ENCODE data around the gene STEAP3. TPM values are rescaled to one million over a fixed set of nuclear protein-coding genes. Genes with fewer than 3 reads are reported as not detected.

Gene STEAP3
- polyA plus RNA-seq, 3 donors from 2014 or later, result 0.83 to 1.9 TPM; not detected in 1

- no peak for DNase-seq
- H3K27ac Mint-ChIP-seq, result no peak overlapping the region
- H3K4me3 Mint-ChIP-seq, result no peak overlapping the region
- H3K27me3 Mint-ChIP-seq (ENCODE audit: low read depth in 3 of 3), result peaks cover 5 to 10% (median 6%) of the 10 kb centered on the region in 3 donors
- no peaks in the 10 kb centered on the region for H3K36me3 Mint-ChIP-seq
- no peaks in the 10 kb centered on the region for H3K9me3 Mint-ChIP-seq
- H3K4me1 Mint-ChIP-seq, result no peaks in the 10 kb centered on the region
Observed at GRCh38 chr2:119190321-119191111, 33.1 kb upstream of the STEAP3 start.

GRCh38 chr2:119192893-119193292 is 30.7 kb upstream of the STEAP3 start:
- H3K4me1 Mint-ChIP-seq, result no peaks in the 10 kb centered on the region
- no peaks in the 10 kb centered on the region for H3K36me3 Mint-ChIP-seq
- H3K27ac Mint-ChIP-seq, result no peak overlapping the region
- no peak for DNase-seq
- H3K9me3 Mint-ChIP-seq, result no peaks in the 10 kb centered on the region
- no peak overlapping the region for H3K4me3 Mint-ChIP-seq
- H3K27me3 Mint-ChIP-seq (ENCODE audit: low read depth in 3 of 3), result peaks cover 2 to 17% (median 13%) of the 10 kb centered on the region in 3 donors

- Mint-ChIP-seq H3K27me3 (ENCODE audit: low read depth in 3 of 3) (peaks cover 2 to 14% (median 13%) of the 10 kb centered on the region in 3 donors), H3K4me1 (no peaks in the 10 kb centered on the region), H3K36me3 (no peaks in the 10 kb centered on the region), H3K27ac (no peak overlapping the region), H3K9me3 (no peaks in the 10 kb centered on the region), H3K4me3 (no peak overlapping the region)
- no peak for DNase-seq
Observed at GRCh38 chr2:119195001-119195400, 28.6 kb upstream of the STEAP3 start.

GRCh38 chr2:119195887-119196286 is 27.7 kb upstream of the STEAP3 start:
- Mint-ChIP-seq H3K36me3 (no peaks in the 10 kb centered on the region), H3K27me3 (ENCODE audit: low read depth in 3 of 3) (peaks cover 2 to 17% (median 13%) of the 10 kb centered on the region in 3 donors)
- no peak for DNase-seq

GRCh38 chr2:119196301-119197125 is 27.1 kb upstream of the STEAP3 start:
- Mint-ChIP-seq H3K27me3 (ENCODE audit: low read depth in 3 of 3) (peaks cover 2 to 17% (median 13%) of the 10 kb centered on the region in 3 donors), H3K4me1 (no peaks in the 10 kb centered on the region), H3K27ac (peak overlapping the region in 1 of 6 donors; percentile 58), H3K36me3 (no peaks in the 10 kb centered on the region), H3K9me3 (no peaks in the 10 kb centered on the region), H3K4me3 (no peak overlapping the region)
- no peak for DNase-seq

More at GRCh38 chr2:119195887-119196286, 27.7 kb upstream of the STEAP3 start:
- H3K4me1 Mint-ChIP-seq, result no peaks in the 10 kb centered on the region
- no peak overlapping the region for H3K27ac Mint-ChIP-seq
- no peaks in the 10 kb centered on the region for H3K9me3 Mint-ChIP-seq
- no peak overlapping the region for H3K4me3 Mint-ChIP-seq

GRCh38 chr2:119197126-119197405 is 26.6 kb upstream of the STEAP3 start:
- Mint-ChIP-seq H3K4me1 (no peaks in the 10 kb centered on the region), H3K36me3 (no peaks in the 10 kb centered on the region), H3K27ac (no peak overlapping the region), H3K27me3 (ENCODE audit: low read depth in 3 of 3) (peaks cover 2 to 13% (median 13%) of the 10 kb centered on the region in 3 donors), H3K4me3 (no peak overlapping the region), H3K9me3 (no peaks in the 10 kb centered on the region)
- no peak for DNase-seq

- Mint-ChIP-seq H3K4me3 (no peak overlapping the region), H3K36me3 (no peaks in the 10 kb centered on the region), H3K4me1 (peaks cover 0 to under 1% of the 10 kb centered on the region in 2 donors), H3K27ac (no peak overlapping the region), H3K9me3 (no peaks in the 10 kb centered on the region), H3K27me3 (ENCODE audit: low read depth in 3 of 3) (peaks cover 2 to 13% (median 12%) of the 10 kb centered on the region in 3 donors)
- no peak for DNase-seq
Observed at GRCh38 chr2:119197529-119198239, 25.9 kb upstream of the STEAP3 start.

- H3K4me1 Mint-ChIP-seq, result peaks cover 0 to 3% of the 10 kb centered on the region in 2 donors
- peaks cover 2 to 13% (median 12%) of the 10 kb centered on the region in 3 donors for H3K27me3 Mint-ChIP-seq (ENCODE audit: low read depth in 3 of 3)
- no peak for DNase-seq
- no peak overlapping the region for H3K27ac Mint-ChIP-seq
- H3K36me3 Mint-ChIP-seq, result no peaks in the 10 kb centered on the region
- no peaks in the 10 kb centered on the region for H3K9me3 Mint-ChIP-seq
- H3K4me3 Mint-ChIP-seq, result no peak overlapping the region
Observed at GRCh38 chr2:119198240-119198840, 25.3 kb upstream of the STEAP3 start.

- Mint-ChIP-seq H3K4me3 (no peak overlapping the region), H3K36me3 (no peaks in the 10 kb centered on the region), H3K27me3 (ENCODE audit: low read depth in 3 of 3) (peaks cover 0 to 11% (median 6%) of the 10 kb centered on the region in 3 donors), H3K9me3 (no peaks in the 10 kb centered on the region), H3K27ac (no peak overlapping the region), H3K4me1 (peaks cover 0 to 3% of the 10 kb centered on the region in 2 donors)
- DNase-seq, result no peak
Observed at GRCh38 chr2:119201815-119202214, 21.8 kb upstream of the STEAP3 start.

GRCh38 chr2:119202610-119203310 is 20.9 kb upstream of the STEAP3 start:
- Mint-ChIP-seq H3K27me3 (ENCODE audit: low read depth in 3 of 3) (peaks cover 0 to 6% (median 5%) of the 10 kb centered on the region in 3 donors), H3K4me3 (no peak overlapping the region), H3K27ac (no peak overlapping the region), H3K4me1 (peaks cover 0 to 3% of the 10 kb centered on the region in 2 donors), H3K36me3 (no peaks in the 10 kb centered on the region), H3K9me3 (no peaks in the 10 kb centered on the region)
- no peak for DNase-seq

GRCh38 chr2:119204525-119204924 is 19.1 kb upstream of the STEAP3 start:
- no peak overlapping the region for H3K27ac Mint-ChIP-seq
- peaks cover 0 to 3% of the 10 kb centered on the region in 2 donors for H3K4me1 Mint-ChIP-seq
- no peaks in the 10 kb centered on the region for H3K36me3 Mint-ChIP-seq
- DNase-seq, result no peak
- H3K27me3 Mint-ChIP-seq (ENCODE audit: low read depth in 3 of 3), result peaks cover 0 to 8% (median 5%) of the 10 kb centered on the region in 3 donors
- H3K4me3 Mint-ChIP-seq, result no peak overlapping the region
- H3K9me3 Mint-ChIP-seq, result no peaks in the 10 kb centered on the region

GRCh38 chr2:119205001-119205706 is 18.5 kb upstream of the STEAP3 start:
- DNase-seq, result no peak
- H3K36me3 Mint-ChIP-seq, result no peaks in the 10 kb centered on the region
- no peaks in the 10 kb centered on the region for H3K9me3 Mint-ChIP-seq
- no peak overlapping the region for H3K4me3 Mint-ChIP-seq
- H3K27me3 Mint-ChIP-seq (ENCODE audit: low read depth in 3 of 3), result peaks cover 0 to 11% (median 5%) of the 10 kb centered on the region in 3 donors
- peaks cover 0 to 3% of the 10 kb centered on the region in 2 donors for H3K4me1 Mint-ChIP-seq
- no peak overlapping the region for H3K27ac Mint-ChIP-seq

Data from immature natural killer cell (primary cell).